MCF 10A (cell line): ENCODE data around the gene DDAH2. TPM values are rescaled to one million over a fixed set of nuclear protein-coding genes. Genes with fewer than 3 reads are reported as not detected.

Source experiments
- BruUV-seq: library from RNA; stranded (reverse); fragments of 400-500 nt; replicated peaks from 2 replicates; lab custom pipeline; 2021; lab: Mats Ljungman, UMichigan
- CTCF ChIA-PET: fragments of 300-600 bp; sonication (Branson Sonifier 250); formaldehyde crosslinking; extraction: SDS; loops from one replicate; lab custom pipeline; 2021; ENCODE audit warnings: antibody characterized with exemption, inconsistent platforms; lab: Yijun Ruan, JAX
- POLR2A ChIA-PET: fragments of 300-600, 350-650 bp; sonication (Branson Sonifier 250); formaldehyde crosslinking; extraction: SDS; loops from one replicate; lab custom pipeline; 2020; ENCODE audit warnings: antibody characterized with exemption, inconsistent platforms; lab: Yijun Ruan, JAX
- DNase-seq: peaks from one replicate; pipeline ENCODE4 v3.0.0-alpha.2; 2018; ENCODE audit not compliant: unreplicated experiment
- H3K27ac Mint-ChIP-seq: one replicate; pipeline ENCODE4 v1.8.0; 2022; ENCODE audit warnings: mild to moderate bottlenecking, low read depth, mixed read lengths; ENCODE audit not compliant: unreplicated experiment
- H3K27me3 Mint-ChIP-seq: one replicate; pipeline ENCODE4 v1.8.0; 2022; ENCODE audit warnings: mixed read lengths; ENCODE audit not compliant: insufficient read depth, unreplicated experiment
- H3K36me3 Mint-ChIP-seq: one replicate; pipeline ENCODE4 v1.8.0; 2022; ENCODE audit warnings: mild to moderate bottlenecking, moderate library complexity, mixed read lengths; ENCODE audit not compliant: insufficient read depth, unreplicated experiment
- H3K4me1 Mint-ChIP-seq: one replicate; pipeline ENCODE4 v1.8.0; 2022; ENCODE audit warnings: mixed read lengths; ENCODE audit not compliant: insufficient read depth, unreplicated experiment
- H3K4me3 Mint-ChIP-seq: one replicate; pipeline ENCODE4 v1.8.0; 2022; ENCODE audit warnings: mild to moderate bottlenecking, moderate library complexity, mixed read lengths; ENCODE audit not compliant: unreplicated experiment
- H3K9me3 Mint-ChIP-seq: one replicate; pipeline ENCODE4 v1.8.0; 2022; ENCODE audit warnings: mixed read lengths; ENCODE audit not compliant: unreplicated experiment
- intact Hi-C: fragments of 100-400 bp; cut with micrococcal nuclease; formaldehyde crosslinking; loops from 2 replicates; pipeline ENCODE4 v1.14.1; 2022
- total RNA-seq: library from RNA; stranded (reverse); gene quantifications from 2 replicates; pipeline ENCODE4 v1.2.3, GENCODE V29; 2022
- TF ChIP-seq, protein P1 (sequence below): fragments of 200-600 bp; IDR thresholded peaks from one replicate; pipeline ENCODE4 v1.8.0; 2022; ENCODE audit warnings: antibody characterized with exemption, mild to moderate bottlenecking; ENCODE audit not compliant: unreplicated experiment

DDAH2 gene
- total RNA-seq, 1 experiment from 2014 or later: 8.5 TPM

DNA sequence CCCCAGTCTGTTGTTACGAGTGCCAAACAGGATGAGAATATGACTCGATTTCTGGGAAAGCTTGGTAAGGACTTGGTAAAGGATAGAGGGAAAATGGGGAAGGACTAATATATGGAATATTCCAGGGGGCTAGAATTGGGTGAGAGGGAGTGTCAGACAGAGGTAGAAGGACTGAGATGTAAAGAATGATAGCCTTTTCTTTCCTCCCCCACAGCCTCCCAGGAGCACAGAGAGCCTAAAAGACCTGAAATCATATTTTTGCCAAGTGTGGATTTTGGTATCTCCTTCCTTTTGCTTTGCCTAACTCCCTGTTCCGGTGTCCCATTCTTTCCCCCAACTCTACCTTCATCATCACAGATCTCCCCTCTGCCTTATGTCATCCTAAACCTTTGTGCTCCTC is 13.8 kb upstream of the DDAH2 start:
- Mint-ChIP-seq H3K9me3 (no peaks in the 10 kb centered on the region), H3K4me3 (no peak overlapping the region), H3K4me1 (peaks cover 27% of the 10 kb centered on the region), H3K27me3 (no peaks in the 10 kb centered on the region), H3K36me3 (peaks cover 7% of the 10 kb centered on the region), H3K27ac (no peak overlapping the region)
- TF ChIP-seq, protein P1, sequence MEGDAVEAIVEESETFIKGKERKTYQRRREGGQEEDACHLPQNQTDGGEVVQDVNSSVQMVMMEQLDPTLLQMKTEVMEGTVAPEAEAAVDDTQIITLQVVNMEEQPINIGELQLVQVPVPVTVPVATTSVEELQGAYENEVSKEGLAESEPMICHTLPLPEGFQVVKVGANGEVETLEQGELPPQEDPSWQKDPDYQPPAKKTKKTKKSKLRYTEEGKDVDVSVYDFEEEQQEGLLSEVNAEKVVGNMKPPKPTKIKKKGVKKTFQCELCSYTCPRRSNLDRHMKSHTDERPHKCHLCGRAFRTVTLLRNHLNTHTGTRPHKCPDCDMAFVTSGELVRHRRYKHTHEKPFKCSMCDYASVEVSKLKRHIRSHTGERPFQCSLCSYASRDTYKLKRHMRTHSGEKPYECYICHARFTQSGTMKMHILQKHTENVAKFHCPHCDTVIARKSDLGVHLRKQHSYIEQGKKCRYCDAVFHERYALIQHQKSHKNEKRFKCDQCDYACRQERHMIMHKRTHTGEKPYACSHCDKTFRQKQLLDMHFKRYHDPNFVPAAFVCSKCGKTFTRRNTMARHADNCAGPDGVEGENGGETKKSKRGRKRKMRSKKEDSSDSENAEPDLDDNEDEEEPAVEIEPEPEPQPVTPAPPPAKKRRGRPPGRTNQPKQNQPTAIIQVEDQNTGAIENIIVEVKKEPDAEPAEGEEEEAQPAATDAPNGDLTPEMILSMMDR: no peak
- intact Hi-C loops: no loop called here
- no peak for DNase-seq
- POLR2A ChIA-PET: no interaction called here
- no TSS peak for BruUV-seq
- CTCF ChIA-PET: no interaction called here

DNA sequence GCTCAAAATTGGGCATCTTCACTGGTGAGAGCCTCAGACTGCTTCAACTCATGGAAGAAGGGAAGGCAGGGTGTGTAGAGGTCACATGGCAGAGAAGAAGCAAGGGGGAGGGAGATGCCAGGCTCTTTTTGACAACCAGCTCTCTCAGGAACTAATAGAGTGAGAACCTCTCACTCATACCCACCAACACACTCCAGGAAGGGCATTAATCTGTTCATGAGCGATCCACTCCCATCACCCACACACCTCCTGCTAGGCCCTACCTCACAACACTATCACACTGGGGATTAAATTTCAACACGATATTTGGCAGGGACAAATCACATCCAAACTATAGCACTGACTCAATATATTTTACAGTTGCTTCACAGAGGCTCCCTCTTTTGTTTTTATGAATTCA is 12.7 kb upstream of the DDAH2 start:
- TF ChIP-seq, protein P1: no peak
- Mint-ChIP-seq H3K4me3 (peak overlapping the region; percentile 9), H3K27me3 (no peaks in the 10 kb centered on the region), H3K9me3 (no peaks in the 10 kb centered on the region), H3K4me1 (peaks cover 35% of the 10 kb centered on the region), H3K36me3 (peaks cover 4% of the 10 kb centered on the region), H3K27ac (no peak overlapping the region)
- CTCF ChIA-PET: interaction anchor here (0.7 to 1.2 kb wide), 2 partner anchors 50 to 307 kb away, joined by 4 read pairs; no protein-coding TSS in a partner anchor
- intact Hi-C loops: no loop called here
- POLR2A ChIA-PET: interaction anchor here (0.7 to 1.7 kb wide), 4 partner anchors 9 to 81 kb away, joined by 3 to 6 read pairs (median 4); no protein-coding TSS in a partner anchor
- BruUV-seq: no TSS peak
- no peak for DNase-seq

DNA sequence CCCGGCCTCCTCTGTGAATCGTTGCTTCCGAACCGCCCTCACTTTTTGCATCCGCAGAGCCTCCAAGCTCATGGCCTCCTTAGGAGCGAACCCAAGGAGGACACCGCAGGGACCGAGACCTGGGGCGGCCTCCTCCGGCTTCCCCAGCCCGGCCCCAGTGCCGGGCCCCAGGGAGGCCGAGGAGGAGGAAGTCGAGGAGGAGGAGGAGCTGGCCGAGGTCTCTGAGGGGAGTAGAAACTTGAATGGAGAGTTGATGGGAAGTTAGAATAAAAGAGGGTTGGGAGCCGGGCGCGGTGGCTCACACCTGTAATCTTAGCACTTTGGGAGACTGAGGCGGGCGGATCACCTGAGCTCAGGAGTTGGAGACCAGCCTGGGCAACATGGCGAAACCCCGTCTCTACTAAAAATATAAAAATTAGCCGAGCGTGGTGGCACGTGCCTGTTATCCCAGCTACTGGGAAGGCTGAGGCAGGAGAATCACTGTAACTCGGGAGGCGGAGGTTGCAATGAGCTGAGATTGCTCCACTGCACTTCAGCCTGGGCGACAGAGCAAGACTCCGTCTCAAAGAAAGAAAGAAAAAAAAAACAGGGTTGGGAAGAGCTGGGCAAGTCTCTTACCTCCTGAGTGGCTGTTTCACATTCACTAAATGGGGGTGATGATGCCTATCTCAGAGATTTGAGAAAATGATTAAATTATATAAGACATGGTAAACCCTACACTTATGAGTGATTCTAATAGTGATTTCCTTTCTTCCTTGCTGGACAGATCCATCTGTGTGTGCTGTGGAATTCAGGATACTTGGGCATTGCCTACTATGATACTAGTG is 11.5 kb upstream of the DDAH2 start:
- Mint-ChIP-seq H3K9me3 (no peaks in the 10 kb centered on the region), H3K27me3 (no peaks in the 10 kb centered on the region), H3K4me3 (peak overlapping the region; percentile 88), H3K27ac (peak overlapping the region; percentile 81), H3K4me1 (peaks cover 40% of the 10 kb centered on the region), H3K36me3 (peaks cover 4% of the 10 kb centered on the region)
- CTCF ChIA-PET: interaction anchor here (0.7 to 1.6 kb wide), 4 partner anchors 10 to 51 kb away, joined by 4 to 7 read pairs (median 4); no protein-coding TSS in a partner anchor
- POLR2A ChIA-PET: interaction anchor here (0.6 to 7.0 kb wide), 28 partner anchors 9 to 1536 kb away, joined by 3 to 90 read pairs (median 6); partner anchors contain the start of genes ABHD16A, B3GALT4, BAG6 and C6orf47
- TF ChIP-seq, protein P1: no peak
- DNase-seq: no peak
- BruUV-seq: no TSS peak
- intact Hi-C loops: no loop called here
